RCC 7860 (cell line): ENCODE measurements around the gene UNC5A.

ENCODE experiments used
- DNase-seq: peaks from one replicate; pipeline ENCODE4 v3.0.0-alpha.2; 2015; ENCODE audit warnings: low spot score
- FAIRE-seq: peaks from 2 replicates; lab custom pipeline; 2012; peaks lifted over from hg19 to GRCh38; lab: Jason Lieb, UNC

Gene UNC5A

GRCh38 chr5:176844281-176844680, 33.9 kb downstream of the UNC5A start:
- no peak for DNase-seq

GRCh38 chr5:176844706-176845391, 34.5 kb downstream of the UNC5A start:
- FAIRE-seq (no peak), DNase-seq (peak; percentile 33)

More at GRCh38 chr5:176844281-176844680, 33.9 kb downstream of the UNC5A start:
- FAIRE-seq: no peak

GRCh38 chr5:176845392-176845713, 35.0 kb downstream of the UNC5A start:
- no peak for FAIRE-seq
- DNase-seq: no peak

- no peak for FAIRE-seq
Measured at GRCh38 chr5:176846335-176847140, 36.2 kb downstream of the UNC5A start.

GRCh38 chr5:176847148-176847547, 36.8 kb downstream of the UNC5A start:
- no peak for FAIRE-seq

More at GRCh38 chr5:176846335-176847140, 36.2 kb downstream of the UNC5A start:
- no peak for DNase-seq

GRCh38 chr5:176847726-176848290, 37.4 kb downstream of the UNC5A start:
- DNase-seq (no peak), FAIRE-seq (no peak)

More at GRCh38 chr5:176847148-176847547, 36.8 kb downstream of the UNC5A start:
- DNase-seq: no peak

- DNase-seq (no peak), FAIRE-seq (no peak)
Measured at GRCh38 chr5:176848651-176849050, 38.3 kb downstream of the UNC5A start.

GRCh38 chr5:176849611-176850227, 39.4 kb downstream of the UNC5A start:
- FAIRE-seq (no peak), DNase-seq (no peak)

- DNase-seq: no peak
- FAIRE-seq: no peak
Measured at GRCh38 chr5:176850371-176851245, 40.2 kb downstream of the UNC5A start.

GRCh38 chr5:176851380-176851779, 41.0 kb downstream of the UNC5A start:
- no peak for DNase-seq
- FAIRE-seq: no peak

GRCh38 chr5:176851871-176852658, 41.7 kb downstream of the UNC5A start:
- no peak for DNase-seq
- no peak for FAIRE-seq

- FAIRE-seq: no peak
- DNase-seq: no peak
Measured at GRCh38 chr5:176853151-176853778, 42.9 kb downstream of the UNC5A start.

- no peak for FAIRE-seq
- DNase-seq: no peak
Measured at GRCh38 chr5:176854164-176854563, 43.8 kb downstream of the UNC5A start.

GRCh38 chr5:176855598-176855997, 45.2 kb downstream of the UNC5A start:
- DNase-seq: no peak
- no peak for FAIRE-seq

- no peak for FAIRE-seq
- no peak for DNase-seq
Measured at GRCh38 chr5:176856746-176857145, 46.4 kb downstream of the UNC5A start.

GRCh38 chr5:176857216-176857893, 47.0 kb downstream of the UNC5A start:
- DNase-seq (no peak), FAIRE-seq (no peak)

- FAIRE-seq: no peak
- no peak for DNase-seq
Measured at GRCh38 chr5:176857894-176858273, 47.5 kb downstream of the UNC5A start.

GRCh38 chr5:176859916-176860315, 49.6 kb downstream of the UNC5A start:
- DNase-seq: no peak
- FAIRE-seq: no peak

GRCh38 chr5:176860381-176860780, 50.0 kb downstream of the UNC5A start:
- DNase-seq (no peak), FAIRE-seq (no peak)
